GM12891 (cell line): ENCODE results near the gene OPRL1.
A peak's percentile ranks its signal among the peaks of the same experiment; 100 is the strongest.

Source experiments
- DNase-seq: peaks from one replicate; pipeline ENCODE4 v3.0.0; 2011; ENCODE audit warnings: low spot score; ENCODE audit not compliant: insufficient read length
- FAIRE-seq: peaks from 2 replicates; lab custom pipeline; 2011; peaks lifted over from hg19 to GRCh38; lab: Jason Lieb, UNC
- PAX5 ChIP-seq: IDR thresholded peaks from 2 replicates; pipeline ENCODE4 v1.6.1; 2011; ENCODE audit warnings: low read length, moderate library complexity, mild to moderate bottlenecking; ENCODE audit not compliant: insufficient read depth, severe bottlenecking
- POLR2A ChIP-seq: IDR thresholded peaks from 2 replicates; pipeline ENCODE4 v1.6.1; 2011; ENCODE audit warnings: low read depth, low read length, control low read depth
- POLR2AphosphoS5 ChIP-seq: IDR thresholded peaks from 2 replicates; pipeline ENCODE4 v1.6.1; 2011; ENCODE audit warnings: low read depth, low read length, control low read depth
- POU2F2 ChIP-seq: IDR thresholded peaks from 2 replicates; pipeline ENCODE4 v1.6.1; 2011; ENCODE audit warnings: low read depth, mild to moderate bottlenecking, control low read depth, low read length, moderate library complexity
- SPI1 ChIP-seq: IDR thresholded peaks from 2 replicates; pipeline ENCODE4 v1.6.1; 2011; ENCODE audit warnings: low read depth, low read length, control low read depth
- TAF1 ChIP-seq: IDR thresholded peaks from 2 replicates; pipeline ENCODE4 v1.6.1; 2011; ENCODE audit warnings: low read depth, low read length, control low read depth

Gene OPRL1

GRCh38 chr20:64103871-64104666, 24.2 kb downstream of the OPRL1 start:
- TF ChIP-seq POLR2A: no peak
- no peak for TF ChIP-seq SPI1
- TF ChIP-seq PAX5: no peak
- no peak for TF ChIP-seq TAF1
- no peak for TF ChIP-seq POLR2AphosphoS5
- no peak for TF ChIP-seq POU2F2
- FAIRE-seq (no peak), DNase-seq (no peak)

- TF ChIP-seq PAX5: no peak
- no peak for TF ChIP-seq POU2F2
- TF ChIP-seq POLR2AphosphoS5: no peak
- no peak for TF ChIP-seq TAF1
- no peak for TF ChIP-seq POLR2A
- TF ChIP-seq SPI1: no peak
- DNase-seq (no peak), FAIRE-seq (no peak)
Observed at GRCh38 chr20:64104667-64105451, 25.0 kb downstream of the OPRL1 start.

- no peak for DNase-seq
- FAIRE-seq: no peak
- TF ChIP-seq POLR2A (no peak), POLR2AphosphoS5 (no peak), SPI1 (no peak), PAX5 (no peak), POU2F2 (no peak), TAF1 (no peak)
Observed at GRCh38 chr20:64105846-64106434, 26.1 kb downstream of the OPRL1 start.

- TF ChIP-seq POU2F2: no peak
- TF ChIP-seq POLR2A: no peak
- TF ChIP-seq SPI1: no peak
- TF ChIP-seq PAX5: no peak
- TF ChIP-seq TAF1: no peak
- TF ChIP-seq POLR2AphosphoS5: no peak
- no peak for FAIRE-seq
- no peak for DNase-seq
Observed at GRCh38 chr20:64106435-64106961, 26.6 kb downstream of the OPRL1 start.

- TF ChIP-seq SPI1 (no peak), POLR2A (no peak), TAF1 (no peak), POLR2AphosphoS5 (no peak), POU2F2 (no peak), PAX5 (no peak)
- FAIRE-seq: peak; percentile 66
- no peak for DNase-seq
Observed at GRCh38 chr20:64106981-64107735, 27.3 kb downstream of the OPRL1 start, which contains the start of gene NPBWR2. Gene NPBWR2 (minus strand): TSS chr20:64107565. CDS start chr20:64106831, 734 bp downstream.

GRCh38 chr20:64107736-64108457, 28.0 kb downstream of the OPRL1 start:
- peak; percentile 83 for FAIRE-seq
- TF ChIP-seq PAX5 (no peak), SPI1 (peak; percentile 89)
- no peak for DNase-seq

GRCh38 chr20:64108731-64109681, 29.1 kb downstream of the OPRL1 start:
- TF ChIP-seq POLR2AphosphoS5: no peak
- DNase-seq: no peak
- no peak for FAIRE-seq

- no peak for FAIRE-seq
- no peak for TF ChIP-seq PAX5
- TF ChIP-seq POLR2A: no peak
- TF ChIP-seq TAF1: no peak
- TF ChIP-seq SPI1: no peak
- TF ChIP-seq POLR2AphosphoS5: no peak
- no peak for TF ChIP-seq POU2F2
Observed at GRCh38 chr20:64109831-64110391, 30.0 kb downstream of the OPRL1 start.

More at GRCh38 chr20:64109831-64110391, 30.0 kb downstream of the OPRL1 start:
- no peak for DNase-seq
